Activated CD4-positive, CD25-positive, alpha-beta regulatory T cell (primary cell): ENCODE measurements around the gene SLC13A3.
"Not testable (repeated sequence)": the region's sequence is repeated elsewhere in the genome, so short reads cannot be mapped to it uniquely, and the experiment has no call there.

Source experiments
- DNase-seq, 4 experiments: peaks; one replicate each; lab custom pipeline; 2025; lab: John Stamatoyannopoulos, UW

Gene SLC13A3

GRCh38 chr20:46680684-46681031 is 29.4 kb upstream of the SLC13A3 start:
- DNase-seq: no peak

GRCh38 chr20:46678516-46678915 is 27.3 kb upstream of the SLC13A3 start:
- DNase-seq: no peak

- DNase-seq: no peak
Measured at GRCh38 chr20:46677608-46678007, 26.3 kb upstream of the SLC13A3 start.

- not testable (repeated sequence) for DNase-seq
Measured at GRCh38 chr20:46676649-46677316, 25.5 kb upstream of the SLC13A3 start.

GRCh38 chr20:46674253-46675083 is 23.2 kb upstream of the SLC13A3 start:
- no peak for DNase-seq

- DNase-seq: no peak
Measured at GRCh38 chr20:46673394-46674252, 22.4 kb upstream of the SLC13A3 start.

- no peak for DNase-seq
Measured at GRCh38 chr20:46672543-46673148, 21.4 kb upstream of the SLC13A3 start.

GRCh38 chr20:46671866-46672542 is 20.7 kb upstream of the SLC13A3 start:
- DNase-seq: no peak

- DNase-seq: no peak
Measured at GRCh38 chr20:46670585-46671584, 19.6 kb upstream of the SLC13A3 start.

- no peak for DNase-seq
Measured at GRCh38 chr20:46670228-46670584, 18.9 kb upstream of the SLC13A3 start.

- no peak for DNase-seq
Measured at GRCh38 chr20:46666818-46667515, 15.7 kb upstream of the SLC13A3 start.

- no peak for DNase-seq
Measured at GRCh38 chr20:46666306-46666705, 15.0 kb upstream of the SLC13A3 start.

GRCh38 chr20:46665602-46666001 is 14.3 kb upstream of the SLC13A3 start:
- no peak for DNase-seq

- no peak for DNase-seq
Measured at GRCh38 chr20:46663531-46663930, 12.3 kb upstream of the SLC13A3 start.

GRCh38 chr20:46661659-46662058 is 10.4 kb upstream of the SLC13A3 start:
- no peak for DNase-seq

- no peak for DNase-seq
Measured at GRCh38 chr20:46660487-46660886, 9.2 kb upstream of the SLC13A3 start.

GRCh38 chr20:46657618-46658017 is 6.4 kb upstream of the SLC13A3 start:
- no peak for DNase-seq

GRCh38 chr20:46657137-46657536 is 5.9 kb upstream of the SLC13A3 start:
- no peak for DNase-seq

- DNase-seq: no peak
Measured at GRCh38 chr20:46652699-46653098, 1.4 kb upstream of the SLC13A3 start.

GRCh38 chr20:46650575-46651090 is 626 bp downstream of the SLC13A3 start:
- DNase-seq: no peak
